Forelimb muscle (tissue), 1 donor: ENCODE data around the gene SLC2A10. TPM values are rescaled to one million over a fixed set of nuclear protein-coding genes. Genes with fewer than 3 reads are reported as not detected.
A peak's percentile ranks its signal among the peaks of the same experiment; 100 is the strongest.

Experiments
- DNase-seq: peaks from one replicate; pipeline ENCODE4 v3.0.0-alpha.2; 2013; ENCODE audit warnings: low read depth
- polyA plus RNA-seq: library from polyadenylated mRNA; unstranded; fragments of 120-200 nt; gene quantifications from one replicate; pipeline ENCODE4 v1.2.1, GENCODE V29; 2013; ENCODE audit not compliant: insufficient read length

Gene SLC2A10
- polyA plus RNA-seq, 1 donor, result 16.1 TPM

DNA sequence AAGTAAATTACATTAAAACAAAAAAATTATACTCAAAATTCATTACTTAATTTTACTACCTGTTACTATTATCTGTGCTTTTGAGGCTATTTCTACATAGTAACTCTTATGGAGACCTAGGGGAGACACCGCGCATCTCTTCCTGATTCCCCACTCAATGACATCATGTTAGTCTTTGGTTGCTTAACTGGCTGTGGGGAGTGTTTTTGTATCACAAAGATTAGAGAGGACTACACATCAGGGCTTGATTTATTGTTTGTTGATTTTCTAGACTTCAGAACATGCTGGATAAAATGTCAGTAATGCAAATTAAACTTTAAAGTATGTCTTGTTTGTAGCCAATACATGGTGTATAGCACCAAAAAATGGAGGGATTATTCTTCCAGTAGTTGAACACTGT, 26.0 kb downstream of the SLC2A10 start:
- no peak for DNase-seq

DNA sequence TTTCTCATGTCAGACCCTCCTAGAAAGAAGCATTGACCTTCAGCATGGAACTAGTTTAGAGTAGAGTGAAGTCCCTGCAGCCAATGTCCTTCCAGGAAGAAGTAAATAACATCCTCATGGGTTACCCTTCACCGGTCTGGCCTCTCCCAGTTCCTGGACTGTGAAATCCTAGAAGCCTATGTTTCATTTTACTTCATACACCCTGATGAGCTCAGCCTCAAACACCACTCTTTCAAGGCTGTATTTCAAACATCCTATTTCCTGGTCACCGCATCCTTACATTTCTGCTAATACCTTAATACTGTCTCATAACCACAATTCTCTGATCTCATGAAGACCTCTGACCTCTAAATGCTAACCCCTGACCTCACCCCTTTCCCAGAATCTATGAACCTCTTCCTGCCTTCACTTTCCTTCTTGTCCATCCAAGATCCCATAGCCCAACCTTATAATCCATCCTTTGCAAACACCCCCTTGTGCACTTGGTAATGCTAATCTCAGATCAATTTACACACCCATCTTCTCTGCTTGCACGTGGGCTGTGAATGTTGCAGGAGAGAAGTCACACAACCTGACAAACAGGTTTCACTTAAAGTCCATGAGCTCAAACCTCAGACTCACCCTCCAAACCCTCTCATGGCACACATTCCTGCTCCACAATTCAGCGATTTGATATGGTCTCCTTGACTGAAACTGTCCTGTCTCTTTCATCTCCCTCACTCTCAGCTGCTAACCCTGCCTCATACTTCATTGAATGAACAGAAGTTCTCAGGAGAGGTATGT, 30.2 kb downstream of the SLC2A10 start:
- no peak for DNase-seq

DNA sequence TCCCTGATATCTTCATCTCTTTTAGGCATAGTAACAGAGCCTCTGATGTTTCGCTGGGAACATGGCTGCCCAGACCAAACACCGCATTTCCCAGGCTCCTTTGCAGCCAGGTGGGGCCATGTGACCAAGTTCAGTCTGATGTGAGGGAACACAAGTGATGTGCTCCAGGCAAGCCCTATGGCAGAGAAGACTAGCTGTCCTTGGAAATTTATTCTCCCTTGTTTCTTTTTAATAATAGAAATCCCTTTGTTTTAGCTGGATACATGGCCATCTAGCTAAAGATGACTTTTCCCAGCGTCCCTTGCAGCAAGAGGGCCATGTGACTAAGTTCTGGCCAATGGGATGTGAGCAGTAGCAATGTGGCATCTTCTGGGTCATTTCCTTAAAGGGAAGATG, 30.8 kb downstream of the SLC2A10 start:
- no peak for DNase-seq

DNA sequence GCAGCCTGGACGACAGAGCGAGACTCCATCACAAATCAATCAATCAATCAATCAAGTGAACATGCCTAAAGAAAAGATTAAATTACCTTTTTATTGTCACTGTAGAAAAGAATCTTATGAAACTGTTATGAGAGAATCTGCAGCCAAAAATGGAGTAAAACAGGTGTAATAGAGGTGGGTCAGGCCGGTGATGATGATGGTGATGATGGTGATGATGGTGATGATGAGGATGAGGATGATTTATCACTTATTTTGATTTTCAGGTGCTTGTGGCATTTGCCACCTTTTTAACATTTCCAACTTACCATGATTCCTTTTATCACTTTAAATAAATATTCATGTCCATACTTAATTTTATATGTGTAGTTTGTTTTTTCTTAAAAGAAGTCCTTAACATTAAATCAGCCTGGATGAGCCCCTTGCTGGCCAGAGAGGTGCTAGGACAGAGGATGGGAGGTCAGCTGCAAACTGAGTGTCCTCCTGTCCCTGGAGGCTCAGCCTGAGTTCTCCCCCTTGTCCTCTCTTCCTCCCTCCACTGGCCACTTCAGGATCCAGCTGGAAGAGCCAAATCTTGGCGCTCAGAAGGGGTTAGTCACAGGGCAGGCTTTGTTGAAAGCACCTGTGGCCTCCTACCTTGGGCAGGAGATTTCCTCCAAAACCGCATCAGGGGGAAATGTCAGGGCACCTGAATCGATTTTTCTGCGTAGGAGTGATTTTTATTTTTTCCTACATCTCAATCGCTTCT, 32.6 kb downstream of the SLC2A10 start:
- DNase-seq, result no peak

DNA sequence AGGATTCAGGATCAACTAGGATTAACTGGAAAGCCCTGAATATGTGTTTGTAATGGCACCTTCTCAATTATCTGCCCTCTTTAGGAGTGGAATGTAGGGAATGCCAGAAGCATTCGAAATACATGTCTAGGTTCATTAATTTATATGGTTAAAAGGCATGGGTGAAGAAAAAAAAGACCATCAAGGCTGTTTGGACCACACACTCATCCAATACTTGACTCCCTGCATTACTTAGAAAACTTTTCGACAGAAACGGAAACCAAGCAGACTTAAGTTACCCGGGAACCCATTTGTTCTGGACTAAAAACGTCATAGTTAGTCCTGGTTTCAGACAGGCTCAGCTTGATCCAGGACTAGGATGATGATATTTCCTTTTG, 33.2 kb downstream of the SLC2A10 start:
- DNase-seq, result no peak

DNA sequence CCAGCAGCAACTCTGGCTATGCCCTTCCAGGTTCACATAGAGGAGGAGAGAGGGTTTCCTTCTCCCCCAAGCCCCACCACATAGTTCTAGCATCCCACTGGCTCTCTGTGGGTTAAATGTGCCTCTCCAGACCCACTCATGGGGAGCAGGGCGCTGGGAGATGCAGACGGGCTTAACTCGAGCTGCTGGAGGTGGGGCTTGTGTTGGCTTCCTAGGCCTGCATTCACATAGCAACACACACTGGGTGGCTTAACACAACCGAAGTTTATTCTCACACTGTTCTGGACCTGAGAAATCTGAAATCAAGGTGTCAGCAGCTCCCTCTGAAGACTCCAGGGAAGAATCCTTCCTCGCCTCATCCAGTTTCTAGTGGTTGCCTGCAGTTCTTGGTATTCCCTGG, 33.6 kb downstream of the SLC2A10 start:
- DNase-seq, result no peak

DNA sequence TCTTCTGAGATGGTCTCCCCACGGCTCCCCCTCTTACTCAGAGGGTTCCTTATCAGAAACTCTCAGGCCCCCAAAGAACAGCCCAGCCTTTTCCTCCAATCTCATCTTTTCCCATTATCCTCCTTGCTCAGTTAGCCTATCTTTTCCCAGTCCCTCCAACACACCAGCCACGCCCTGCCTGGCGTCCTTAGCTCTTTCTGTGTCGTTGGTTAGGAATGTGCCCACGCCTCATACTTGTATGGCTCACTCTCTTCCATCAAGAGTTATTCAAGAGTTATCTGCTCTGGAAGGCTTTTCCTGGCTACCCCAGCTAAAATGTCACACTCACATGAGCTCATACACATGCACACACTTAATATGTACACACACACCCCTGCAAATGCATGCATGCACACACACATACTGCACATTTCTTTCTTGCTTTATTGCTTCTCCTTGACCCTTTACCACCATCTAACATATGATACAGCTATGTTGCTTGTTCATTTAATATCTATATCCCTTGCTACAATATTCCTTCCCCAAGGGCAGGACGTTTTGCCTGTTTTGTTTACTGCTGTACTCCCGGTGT, 37.6 kb downstream of the SLC2A10 start:
- no peak for DNase-seq

DNA sequence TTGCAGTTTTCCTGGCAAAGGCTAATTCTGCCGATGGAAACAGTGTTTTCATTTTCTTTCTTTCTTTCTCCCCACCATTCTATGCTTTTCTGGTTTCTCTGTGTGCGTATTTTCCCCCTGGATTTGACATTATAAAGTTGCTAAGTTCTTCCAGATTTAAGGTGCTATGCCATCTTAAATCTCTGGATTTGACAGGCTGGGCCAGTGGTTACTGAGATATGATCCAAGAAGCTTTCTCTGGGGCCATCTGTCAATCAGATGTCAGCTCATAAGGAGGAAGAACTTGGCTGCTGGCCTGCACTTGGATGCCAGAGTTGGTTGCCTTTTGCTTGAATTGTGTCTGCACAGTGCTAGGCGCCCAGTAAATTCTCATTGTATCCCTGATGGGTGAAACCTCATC, 39.7 kb downstream of the SLC2A10 start:
- DNase-seq, result no peak

DNA sequence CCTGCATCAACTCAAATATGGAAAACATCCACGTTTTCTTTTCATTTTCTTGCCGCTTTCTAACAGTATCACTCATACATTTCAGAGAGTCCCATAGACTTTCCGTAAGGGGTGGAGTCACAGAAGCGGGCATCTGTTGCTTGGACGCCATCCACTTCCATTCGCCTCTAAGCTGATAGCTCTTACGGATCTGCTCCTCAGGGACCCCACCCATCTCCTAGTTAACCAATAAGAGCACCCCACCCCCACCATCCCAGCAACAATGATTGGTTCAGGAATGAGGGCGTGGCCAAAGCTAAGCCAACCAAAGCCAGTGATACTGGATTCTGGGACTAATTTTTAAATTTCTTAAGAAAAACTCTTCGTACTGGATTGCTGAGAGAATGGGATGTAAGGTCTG, 42.4 kb downstream of the SLC2A10 start:
- no peak for DNase-seq

DNA sequence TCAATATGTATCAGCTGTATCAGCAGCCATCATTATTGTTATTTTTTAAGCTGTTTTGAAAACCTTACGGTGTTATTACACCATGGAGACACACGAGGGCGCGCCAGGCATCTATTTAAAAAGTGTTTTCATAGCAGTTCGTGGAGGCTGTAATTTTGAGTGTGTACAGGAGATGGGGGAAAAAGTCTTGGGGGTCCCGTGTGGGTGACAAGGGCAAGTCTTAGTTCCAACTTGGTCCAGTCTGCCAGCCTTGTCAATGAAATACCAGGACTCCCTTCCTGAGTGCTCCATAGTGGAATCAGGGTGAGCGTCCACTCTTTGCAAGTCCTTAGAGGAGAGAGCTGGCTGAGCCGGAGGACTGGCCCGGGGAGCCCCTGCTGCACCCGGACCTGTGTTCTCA, 43.3 kb downstream of the SLC2A10 start:
- DNase-seq, result peak; percentile 25

DNA sequence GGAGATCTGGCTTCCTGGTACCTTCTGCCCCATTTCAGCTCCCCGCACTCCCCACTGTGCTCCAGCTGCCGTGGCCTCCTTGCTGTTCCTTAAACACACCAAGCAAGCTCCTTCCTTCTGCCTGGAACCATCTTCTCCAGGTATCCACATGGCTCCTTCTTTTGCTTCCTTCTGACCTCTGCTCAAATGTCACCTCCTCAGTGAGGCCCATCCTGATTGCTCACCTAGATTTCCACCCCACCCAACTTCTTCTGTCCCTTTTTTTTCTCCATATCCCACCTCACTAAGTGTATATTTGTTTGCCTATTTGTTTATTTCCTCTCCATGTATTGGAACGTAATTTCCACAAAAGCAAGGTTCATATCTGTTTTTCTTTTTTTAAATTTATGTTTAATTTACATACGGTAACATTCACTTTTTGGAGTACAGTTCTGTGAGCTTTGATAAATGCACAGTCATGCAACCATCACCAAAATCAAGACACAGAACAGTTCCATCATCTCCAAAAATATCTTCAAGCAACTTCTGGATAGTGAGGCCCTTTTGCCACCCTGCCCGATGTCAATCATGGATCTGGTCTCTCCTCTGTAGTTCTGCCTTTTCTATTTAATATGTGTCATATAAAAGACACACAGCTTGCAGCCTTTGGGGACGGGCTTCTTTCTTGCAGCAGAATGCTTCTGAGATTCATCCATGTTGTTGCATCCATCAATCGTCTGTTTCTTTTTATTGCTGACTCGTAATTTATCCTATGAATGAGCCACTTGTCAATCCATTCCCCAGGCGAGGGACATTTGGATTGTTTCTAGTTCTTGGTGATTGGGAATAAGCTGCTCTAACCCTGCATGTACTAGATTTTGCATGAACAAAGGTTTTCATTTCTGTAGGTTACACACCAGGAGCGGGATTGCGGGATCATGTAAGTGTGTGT, 46.3 kb downstream of the SLC2A10 start:
- DNase-seq, result no peak

DNA sequence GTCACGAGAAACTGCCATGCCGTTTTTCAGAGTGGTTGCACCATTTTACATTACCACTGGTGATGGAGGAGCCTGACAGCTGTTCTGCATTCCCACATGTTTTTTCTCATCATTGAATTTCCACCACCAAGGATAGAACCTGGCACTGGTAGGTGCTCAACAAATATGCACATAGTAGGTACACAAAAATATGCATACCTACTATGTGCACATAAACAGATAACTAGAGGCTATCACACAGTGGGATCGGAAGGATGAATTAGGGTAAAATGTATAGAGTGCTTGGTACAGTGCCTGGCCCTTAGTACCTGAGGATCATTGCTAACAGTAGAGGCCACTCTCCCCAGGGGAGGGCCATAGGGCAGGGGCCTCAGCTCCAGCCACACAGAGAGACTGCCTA, 47.0 kb downstream of the SLC2A10 start:
- DNase-seq, result no peak

DNA sequence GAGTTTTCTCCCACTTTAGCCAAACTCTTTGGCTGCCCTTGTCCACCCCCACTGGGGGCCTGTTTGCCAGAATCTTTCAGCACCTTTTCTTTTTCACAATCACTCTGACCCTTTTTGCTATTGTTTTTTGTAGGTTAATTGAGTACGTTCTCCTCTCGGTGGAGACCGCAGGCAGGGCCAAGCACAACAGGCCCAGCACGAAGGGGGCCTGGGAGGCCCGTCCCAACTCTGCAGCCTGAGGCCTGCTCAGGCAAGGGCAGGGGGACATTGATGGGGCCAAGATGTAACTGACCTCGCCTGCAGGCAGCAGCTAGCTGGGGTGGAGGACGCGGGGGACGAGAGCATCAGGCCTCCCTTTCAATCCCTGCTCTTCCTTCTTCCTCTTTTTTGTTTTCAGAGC, 47.7 kb downstream of the SLC2A10 start:
- no peak for DNase-seq

DNA sequence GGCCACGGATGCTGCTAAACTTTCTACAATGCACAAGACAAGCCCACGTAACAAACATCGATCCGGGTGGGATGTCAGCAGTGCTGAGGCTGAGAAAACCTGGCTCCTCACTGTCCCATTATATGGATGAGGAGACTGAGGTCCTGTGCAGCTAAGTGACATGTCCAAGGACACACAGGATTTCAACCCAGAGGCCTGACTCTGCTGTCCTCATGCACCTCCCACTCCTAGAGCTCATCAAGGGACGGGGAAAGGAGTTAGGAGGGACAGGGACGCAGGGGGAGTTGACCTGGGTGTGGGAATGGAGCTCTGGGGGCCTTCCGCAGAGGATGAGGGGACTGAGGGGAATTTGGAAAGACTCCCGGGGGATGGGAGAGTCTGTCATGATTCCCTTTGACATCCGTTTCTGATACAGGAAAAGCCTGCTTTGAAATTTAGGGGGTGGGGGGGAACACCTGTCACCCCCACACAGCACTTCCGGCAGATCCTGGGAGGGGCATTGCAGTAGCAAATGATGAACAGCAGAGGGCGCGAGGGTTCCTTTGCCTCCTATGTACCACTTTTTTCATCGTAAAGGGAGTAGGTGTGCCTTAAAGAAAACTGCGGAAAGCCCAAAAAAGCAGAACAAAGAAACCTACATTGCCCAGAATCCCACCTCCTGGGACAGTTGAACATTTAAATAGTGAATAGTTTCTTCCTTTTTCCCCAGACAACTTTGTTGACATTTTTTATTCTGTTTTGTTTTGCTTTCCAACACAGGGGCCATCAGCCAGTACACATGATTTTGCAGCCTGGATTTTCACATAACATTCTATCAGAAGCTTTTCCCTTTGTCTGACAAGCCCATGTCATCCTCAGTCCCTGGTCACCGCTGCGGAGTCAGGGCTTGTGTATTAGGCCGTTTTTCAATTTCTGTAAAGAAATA, 48.6 kb downstream of the SLC2A10 start:
- DNase-seq, result peak; percentile 25

DNA sequence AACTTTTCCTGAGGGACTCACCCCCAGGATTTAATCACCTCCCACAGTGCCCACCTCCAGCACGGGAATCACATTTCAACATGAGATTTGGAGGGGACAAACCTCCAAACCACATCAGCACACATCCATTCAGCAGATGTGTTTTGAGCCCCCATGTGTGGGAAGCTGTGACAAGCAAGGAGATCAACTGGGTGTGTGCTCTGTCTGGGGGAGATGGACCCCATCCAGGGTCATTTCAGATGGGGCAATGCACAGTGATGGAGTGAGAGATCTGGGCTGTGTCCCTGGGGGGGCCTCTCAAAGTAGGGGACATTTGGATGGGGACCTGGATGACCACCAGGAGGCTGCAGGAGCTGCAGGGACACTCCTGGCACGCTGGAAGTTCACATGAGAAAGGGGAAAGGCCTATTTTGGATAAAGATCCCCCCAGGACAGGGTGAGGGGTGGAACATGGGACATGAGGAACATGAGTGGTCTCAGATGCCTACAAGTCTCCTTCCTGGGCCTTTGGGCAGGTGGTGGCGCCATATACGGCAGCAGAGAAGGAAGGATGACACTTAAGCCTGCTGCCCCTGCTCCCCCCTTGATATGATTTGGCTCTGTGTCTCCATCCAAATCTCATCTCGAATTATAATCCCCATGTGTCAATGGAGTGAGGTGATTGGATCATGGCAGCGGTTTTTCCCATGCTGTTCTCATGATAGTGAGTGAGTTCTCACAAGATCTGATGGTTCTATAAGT, 49.6 kb downstream of the SLC2A10 start:
- DNase-seq, result no peak

DNA sequence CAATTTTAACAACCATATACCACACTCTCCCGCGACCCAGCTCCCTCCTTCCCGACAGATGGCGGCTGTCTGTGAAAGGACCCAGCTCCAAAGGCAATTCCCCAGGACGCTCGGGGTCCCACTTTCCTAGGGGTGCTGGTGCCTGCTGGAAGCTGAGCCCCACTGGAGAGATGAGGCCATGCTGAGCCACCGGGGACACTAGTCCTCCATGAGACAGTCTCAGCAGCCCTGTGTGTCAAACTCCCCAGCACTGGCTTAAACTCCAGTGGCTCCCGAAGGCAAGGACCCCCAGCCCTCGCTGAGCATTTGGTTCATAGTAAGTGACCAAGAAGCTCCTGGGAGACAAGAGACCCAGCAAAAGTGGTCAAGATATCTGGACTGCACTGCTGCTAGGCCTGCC, 52.1 kb downstream of the SLC2A10 start:
- no peak for DNase-seq

DNA sequence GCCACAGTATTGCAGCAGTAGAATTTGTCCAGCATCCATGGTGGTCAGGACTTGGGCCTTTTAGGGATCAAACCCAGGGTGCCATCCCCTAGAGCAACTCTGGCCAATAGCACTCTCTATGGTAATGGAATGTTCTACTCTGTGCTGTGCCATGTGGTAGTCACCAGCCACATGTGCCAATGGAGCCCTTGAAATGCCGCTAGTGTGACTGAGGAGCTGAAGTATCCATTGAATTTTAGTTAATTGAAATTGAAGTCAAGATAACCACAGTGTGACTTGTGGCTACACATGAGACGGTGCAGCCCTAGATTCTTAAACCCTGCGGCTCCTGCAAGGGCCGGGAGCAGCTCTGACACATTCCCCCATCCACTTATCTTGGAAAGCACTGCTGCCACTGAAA, 54.6 kb downstream of the SLC2A10 start:
- no peak for DNase-seq

DNA sequence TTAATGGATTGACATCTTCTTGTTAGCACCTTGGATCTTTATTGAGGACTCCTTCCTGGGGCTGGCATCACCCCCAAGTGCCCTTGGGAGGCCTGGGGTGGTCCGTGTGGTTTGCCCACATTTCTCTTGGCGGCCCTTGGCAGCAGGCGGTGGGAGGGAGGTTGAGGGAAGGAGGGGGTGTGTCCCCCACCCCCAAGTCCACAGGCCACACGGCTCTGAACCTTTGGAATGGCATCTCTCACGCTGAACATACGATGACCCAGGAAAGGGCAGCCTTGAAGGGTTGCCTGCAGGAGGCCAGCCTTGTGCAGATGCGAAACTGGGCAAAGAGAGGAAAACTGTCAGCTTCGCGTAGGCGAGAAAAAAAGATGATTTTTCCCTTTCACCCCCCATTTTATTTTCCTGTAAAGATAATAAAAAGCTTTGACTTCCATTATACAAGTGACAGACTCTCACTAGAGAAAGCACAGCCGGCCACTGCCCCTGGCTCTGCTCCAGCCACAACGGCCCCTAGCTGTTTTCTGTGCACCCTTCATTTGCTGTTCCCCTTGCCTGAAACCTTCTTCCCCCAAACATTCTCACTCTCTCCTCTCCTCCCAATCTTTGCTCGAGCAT, 56.2 kb downstream of the SLC2A10 start:
- no peak for DNase-seq

DNA sequence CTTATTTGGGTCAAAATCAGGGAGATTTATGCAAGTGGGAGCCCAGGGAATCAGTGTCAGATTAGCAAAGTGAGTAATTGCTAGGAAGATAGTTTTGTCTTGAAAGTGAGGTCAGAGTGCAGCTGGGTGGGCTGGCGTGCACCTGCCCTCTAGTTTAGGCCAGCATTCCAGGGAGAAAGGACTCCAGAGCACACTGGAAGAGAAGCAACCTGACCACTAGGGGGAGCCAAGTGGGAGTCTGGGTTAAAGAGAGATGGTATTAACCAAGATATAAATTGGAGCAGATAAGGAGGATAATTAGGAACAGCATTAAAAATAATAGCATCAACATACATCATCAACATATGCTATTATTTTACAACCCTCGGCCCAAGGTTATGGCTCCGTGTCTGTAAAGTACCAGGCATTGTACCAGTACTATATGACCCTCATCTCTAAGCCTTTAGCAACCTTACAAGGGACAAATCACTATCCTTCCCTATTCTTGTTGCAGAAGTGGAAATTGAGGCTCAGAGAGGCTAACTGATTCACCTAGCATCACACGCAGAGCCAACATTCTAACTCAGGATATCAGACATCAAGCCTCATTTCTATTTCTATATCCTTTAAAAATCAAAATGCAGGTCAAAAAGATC, 57.8 kb downstream of the SLC2A10 start:
- no peak for DNase-seq
